Chondrocyte (in vitro differentiated cells): Measurements from ENCODE around the gene MTFMT. TPM values are rescaled to one million over a fixed set of nuclear protein-coding genes. Genes with fewer than 3 reads are reported as not detected.

Experiments
- DNase-seq: peaks from one replicate; pipeline ENCODE4 v3.0.0; 2021; ENCODE audit warnings: mixed read lengths, low spot score
- H3K27ac Mint-ChIP-seq: one replicate; pipeline ENCODE4 v1.8.0; 2021; ENCODE audit warnings: mild to moderate bottlenecking, moderate library complexity, mixed read lengths; ENCODE audit not compliant: unreplicated experiment
- H3K27me3 Mint-ChIP-seq: 2 replicates; pipeline ENCODE4 v1.8.0; 2021; ENCODE audit warnings: low read depth, mixed read lengths
- H3K36me3 Mint-ChIP-seq: 2 replicates; pipeline ENCODE4 v1.8.0; 2021; ENCODE audit warnings: low read depth, mixed read lengths
- H3K4me1 Mint-ChIP-seq: 2 replicates; pipeline ENCODE4 v1.8.0; 2021; ENCODE audit warnings: low read depth, mild to moderate bottlenecking, mixed read lengths
- H3K4me3 Mint-ChIP-seq: one replicate; pipeline ENCODE4 v1.8.0; 2021; ENCODE audit warnings: mild to moderate bottlenecking, moderate library complexity, mixed read lengths; ENCODE audit not compliant: unreplicated experiment
- H3K9me3 Mint-ChIP-seq: 2 replicates; pipeline ENCODE4 v1.8.0; 2021; ENCODE audit warnings: low read depth, mixed read lengths
- total RNA-seq: library from RNA; stranded (reverse); gene quantifications from 3 replicates; pipeline ENCODE4 v1.2.1, GENCODE V29; 2021
- TF ChIP-seq, protein P1 (sequence below): fragments of 200-600 bp; sonication (generic); IDR thresholded peaks from 2 replicates; pipeline ENCODE4 v1.5.0; 2021; ENCODE audit warnings: antibody characterized with exemption, mild to moderate bottlenecking, moderate library complexity

The MTFMT gene
- total RNA-seq, 1 donor from 2014 or later: 13.4 TPM

DNA sequence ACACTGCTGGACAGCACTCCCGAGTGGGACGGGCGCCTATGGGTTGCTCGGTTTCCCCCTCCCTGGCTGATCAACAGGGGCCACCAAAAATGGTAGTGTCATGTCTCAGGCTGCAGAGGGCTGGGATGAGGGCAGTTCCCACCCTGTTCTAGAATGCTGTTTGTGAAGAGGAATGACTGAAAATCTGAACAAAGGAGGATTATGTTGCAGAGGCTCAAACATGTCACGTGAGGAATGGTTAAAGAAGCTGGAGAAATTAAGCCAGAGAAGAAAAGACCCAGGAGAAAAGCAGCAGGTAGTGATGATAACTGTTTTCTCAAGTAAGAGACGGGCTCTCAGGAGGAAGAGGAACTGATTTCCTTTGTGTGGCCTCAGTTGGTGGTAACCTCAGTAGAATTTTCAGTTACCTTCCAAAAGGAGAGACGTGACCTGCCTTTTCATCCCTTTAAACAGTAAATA is 50.2 kb downstream of the MTFMT start:
- no peak overlapping the region for H3K4me3 Mint-ChIP-seq
- peaks cover 3% of the 10 kb centered on the region for H3K4me1 Mint-ChIP-seq
- peaks cover 26% of the 10 kb centered on the region for H3K36me3 Mint-ChIP-seq
- H3K27ac Mint-ChIP-seq: no peak overlapping the region
- H3K27me3 Mint-ChIP-seq: no peaks in the 10 kb centered on the region
- TF ChIP-seq, protein P1, sequence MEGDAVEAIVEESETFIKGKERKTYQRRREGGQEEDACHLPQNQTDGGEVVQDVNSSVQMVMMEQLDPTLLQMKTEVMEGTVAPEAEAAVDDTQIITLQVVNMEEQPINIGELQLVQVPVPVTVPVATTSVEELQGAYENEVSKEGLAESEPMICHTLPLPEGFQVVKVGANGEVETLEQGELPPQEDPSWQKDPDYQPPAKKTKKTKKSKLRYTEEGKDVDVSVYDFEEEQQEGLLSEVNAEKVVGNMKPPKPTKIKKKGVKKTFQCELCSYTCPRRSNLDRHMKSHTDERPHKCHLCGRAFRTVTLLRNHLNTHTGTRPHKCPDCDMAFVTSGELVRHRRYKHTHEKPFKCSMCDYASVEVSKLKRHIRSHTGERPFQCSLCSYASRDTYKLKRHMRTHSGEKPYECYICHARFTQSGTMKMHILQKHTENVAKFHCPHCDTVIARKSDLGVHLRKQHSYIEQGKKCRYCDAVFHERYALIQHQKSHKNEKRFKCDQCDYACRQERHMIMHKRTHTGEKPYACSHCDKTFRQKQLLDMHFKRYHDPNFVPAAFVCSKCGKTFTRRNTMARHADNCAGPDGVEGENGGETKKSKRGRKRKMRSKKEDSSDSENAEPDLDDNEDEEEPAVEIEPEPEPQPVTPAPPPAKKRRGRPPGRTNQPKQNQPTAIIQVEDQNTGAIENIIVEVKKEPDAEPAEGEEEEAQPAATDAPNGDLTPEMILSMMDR: no peak
- no peak for DNase-seq
- H3K9me3 Mint-ChIP-seq: no peaks in the 10 kb centered on the region

DNA sequence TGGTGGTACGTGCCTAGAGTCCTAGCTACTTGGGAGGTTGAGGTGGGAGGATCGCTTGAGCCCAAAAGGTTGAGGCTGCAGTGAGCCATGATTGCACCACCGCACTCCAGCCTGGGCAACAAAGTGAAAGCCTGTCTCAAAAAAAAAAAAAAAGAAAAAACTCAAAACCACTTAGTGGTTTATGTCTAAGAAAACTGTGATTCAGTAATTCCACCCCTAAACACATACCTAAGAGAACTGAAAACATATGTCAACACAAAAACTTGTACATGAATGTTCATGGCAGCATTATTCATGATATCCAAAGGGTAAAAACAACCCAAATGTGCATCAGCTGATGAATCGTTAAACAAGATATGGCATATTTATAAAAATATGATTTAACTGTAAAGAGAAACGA is 54.0 kb downstream of the MTFMT start:
- TF ChIP-seq, protein P1: no peak
- Mint-ChIP-seq H3K4me1 (no peaks in the 10 kb centered on the region), H3K36me3 (peaks cover 30% of the 10 kb centered on the region), H3K9me3 (no peaks in the 10 kb centered on the region), H3K4me3 (no peak overlapping the region), H3K27me3 (no peaks in the 10 kb centered on the region), H3K27ac (no peak overlapping the region)
- DNase-seq: no peak

DNA sequence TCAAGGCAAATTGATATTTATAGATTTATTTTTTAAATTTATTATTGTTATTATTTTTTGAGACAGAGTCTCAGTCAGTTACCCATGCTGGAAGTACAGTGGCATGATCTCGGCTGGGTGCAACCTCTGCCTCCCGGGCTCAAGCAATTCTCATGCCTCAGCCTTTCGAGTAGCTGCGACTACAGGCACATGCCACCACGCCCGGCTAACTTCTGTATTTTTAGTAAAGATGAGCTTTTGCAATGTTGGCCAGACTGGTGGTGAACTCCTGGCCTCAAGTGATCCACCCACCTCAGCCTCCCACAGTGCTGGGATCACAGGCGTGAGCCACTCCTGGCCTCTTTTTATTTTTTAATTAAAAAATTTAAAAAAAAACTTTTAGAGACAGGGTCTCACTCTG is 58.7 kb downstream of the MTFMT start:
- TF ChIP-seq, protein P1: no peak
- Mint-ChIP-seq H3K36me3 (peaks cover 21% of the 10 kb centered on the region), H3K9me3 (no peaks in the 10 kb centered on the region), H3K27ac (no peak overlapping the region), H3K27me3 (no peaks in the 10 kb centered on the region), H3K4me1 (no peaks in the 10 kb centered on the region), H3K4me3 (no peak overlapping the region)
- DNase-seq: no peak

DNA sequence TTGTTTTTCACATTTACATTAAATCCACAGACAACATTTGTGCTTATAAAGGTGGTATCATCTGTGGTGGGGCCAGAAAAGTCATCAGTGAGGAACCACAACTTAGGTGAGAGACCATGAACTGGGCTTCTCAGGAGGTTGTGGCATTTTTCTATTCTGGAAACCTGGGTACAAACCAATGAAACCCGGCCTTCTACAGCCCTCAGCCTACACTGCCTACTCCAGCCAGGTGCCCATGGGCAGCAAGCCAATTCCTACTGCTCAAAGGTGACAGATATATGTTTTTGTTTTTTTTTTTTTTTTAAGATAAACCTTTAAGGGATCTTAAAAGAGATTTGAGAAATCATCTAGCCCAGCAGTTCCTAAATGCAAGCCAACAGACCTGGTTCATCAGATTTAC is 60.0 kb downstream of the MTFMT start:
- TF ChIP-seq, protein P1: no peak
- peaks cover 28% of the 10 kb centered on the region for H3K36me3 Mint-ChIP-seq
- H3K27me3 Mint-ChIP-seq: no peaks in the 10 kb centered on the region
- no peak overlapping the region for H3K4me3 Mint-ChIP-seq
- H3K4me1 Mint-ChIP-seq: no peaks in the 10 kb centered on the region
- no peak for DNase-seq
- no peaks in the 10 kb centered on the region for H3K9me3 Mint-ChIP-seq
- no peak overlapping the region for H3K27ac Mint-ChIP-seq

DNA sequence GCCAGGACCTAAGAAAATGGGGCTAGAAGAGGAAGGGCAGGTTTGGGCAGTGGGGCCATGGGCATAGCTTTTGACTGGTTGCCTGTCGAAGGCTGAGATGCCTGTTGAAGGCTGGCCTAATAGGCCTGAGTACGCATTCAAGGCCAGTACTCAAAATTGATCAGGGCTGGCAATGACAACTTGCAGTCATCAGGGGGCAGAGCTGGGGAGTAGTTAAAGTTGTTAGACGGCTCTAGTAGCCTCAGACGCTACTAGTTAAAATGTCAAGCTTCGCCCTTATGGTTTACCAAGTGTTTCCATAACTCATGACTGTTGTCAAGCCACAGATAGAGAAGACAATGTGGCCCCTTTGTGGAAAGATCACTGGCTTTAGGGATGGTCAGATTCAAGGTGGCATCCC is 68.4 kb downstream of the MTFMT start:
- no peak overlapping the region for H3K27ac Mint-ChIP-seq
- H3K27me3 Mint-ChIP-seq: no peaks in the 10 kb centered on the region
- peaks cover 4% of the 10 kb centered on the region for H3K4me1 Mint-ChIP-seq
- TF ChIP-seq, protein P1: no peak
- no peak overlapping the region for H3K4me3 Mint-ChIP-seq
- no peaks in the 10 kb centered on the region for H3K9me3 Mint-ChIP-seq
- DNase-seq: no peak
- peaks cover 62% of the 10 kb centered on the region for H3K36me3 Mint-ChIP-seq
